NCI-H1105 treated with DMSO at 0.1 percent for 48 hours (cell line): ENCODE results near the gene ATG7.
"Not testable (repeated sequence)": the region's sequence is repeated elsewhere in the genome, so short reads cannot be mapped to it uniquely, and the experiment has no call there.

Experiments
- DNase-seq: peaks from one replicate; lab custom pipeline; 2025; lab: John Stamatoyannopoulos, UW

ATG7 gene

GRCh38 chr3:11251807-11252176 lies 20.4 kb upstream of the ATG7 start:
- no peak for DNase-seq

GRCh38 chr3:11254876-11255275 lies 17.3 kb upstream of the ATG7 start:
- no peak for DNase-seq

- not testable (repeated sequence) for DNase-seq
These were observed 16.7 kb upstream of the ATG7 start for GRCh38 chr3:11255537-11255936.

DNA sequence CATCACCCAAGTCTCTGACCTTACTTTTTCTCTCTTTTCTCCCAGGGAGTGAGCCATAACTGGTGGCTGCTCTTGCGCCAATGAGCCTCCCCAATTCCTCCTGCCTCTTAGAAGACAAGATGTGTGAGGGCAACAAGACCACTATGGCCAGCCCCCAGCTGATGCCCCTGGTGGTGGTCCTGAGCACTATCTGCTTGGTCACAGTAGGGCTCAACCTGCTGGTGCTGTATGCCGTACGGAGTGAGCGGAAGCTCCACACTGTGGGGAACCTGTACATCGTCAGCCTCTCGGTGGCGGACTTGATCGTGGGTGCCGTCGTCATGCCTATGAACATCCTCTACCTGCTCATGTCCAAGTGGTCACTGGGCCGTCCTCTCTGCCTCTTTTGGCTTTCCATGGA lies 13.2 kb upstream of the ATG7 start:
- no peak for DNase-seq

GRCh38 chr3:11260460-11260859 lies 11.7 kb upstream of the ATG7 start:
- DNase-seq = no peak

DNA sequence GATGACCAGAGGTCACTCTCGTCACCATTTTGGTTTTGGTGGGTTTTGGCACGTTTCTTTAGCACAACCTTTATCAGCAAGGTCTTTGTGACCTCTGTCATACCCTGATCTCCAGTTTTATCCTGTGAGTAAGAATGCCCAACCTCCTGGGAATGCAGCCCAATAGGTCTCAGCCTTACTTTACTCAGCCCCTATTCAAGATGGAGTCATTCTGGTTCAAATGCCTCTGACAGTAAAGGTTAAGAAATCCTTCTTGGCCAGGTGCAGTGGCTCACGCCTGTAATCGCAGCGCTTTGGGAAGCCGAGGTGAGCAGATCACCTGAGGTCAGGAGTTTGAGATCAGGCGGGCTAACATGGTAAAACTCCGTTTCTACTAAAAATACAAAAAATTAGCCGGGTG lies 3.2 kb upstream of the ATG7 start:
- DNase-seq = no peak

DNA sequence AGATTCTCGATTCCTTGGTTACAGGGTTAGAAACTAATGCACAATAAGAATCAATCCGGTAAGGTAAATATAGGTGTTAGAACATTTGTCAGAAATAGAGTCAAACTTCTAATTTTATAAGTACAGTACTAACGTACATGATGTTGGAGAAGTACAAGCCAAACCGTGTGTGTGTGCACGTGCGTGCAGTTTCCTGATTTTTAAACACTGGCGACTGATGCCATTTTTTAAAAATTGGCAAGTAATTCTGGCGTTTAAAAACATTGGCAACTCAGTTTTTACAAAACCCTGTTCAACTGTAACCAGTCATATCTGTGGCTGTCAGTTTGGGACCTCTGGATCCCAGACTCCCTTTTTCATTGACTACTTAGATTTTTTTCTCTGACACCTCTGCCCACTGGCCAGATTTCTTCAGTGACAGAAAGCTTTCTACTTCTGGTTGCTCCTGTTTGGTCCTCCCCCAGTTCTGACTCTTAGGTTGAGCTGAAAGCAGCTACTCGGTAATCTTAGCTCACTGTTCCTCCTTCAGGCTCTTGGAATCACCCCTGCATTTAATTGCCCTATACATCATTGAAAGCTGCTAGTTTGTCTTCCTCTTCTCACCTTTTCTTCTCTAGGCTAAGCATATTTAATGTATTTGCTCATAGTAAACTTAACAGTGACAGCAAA lies 843 bp downstream of the ATG7 start:
- DNase-seq = no peak

GRCh38 chr3:11273891-11274291 lies 1.7 kb downstream of the ATG7 start:
- DNase-seq = no peak

GRCh38 chr3:11274566-11275142 lies 2.5 kb downstream of the ATG7 start:
- DNase-seq = no peak

DNA sequence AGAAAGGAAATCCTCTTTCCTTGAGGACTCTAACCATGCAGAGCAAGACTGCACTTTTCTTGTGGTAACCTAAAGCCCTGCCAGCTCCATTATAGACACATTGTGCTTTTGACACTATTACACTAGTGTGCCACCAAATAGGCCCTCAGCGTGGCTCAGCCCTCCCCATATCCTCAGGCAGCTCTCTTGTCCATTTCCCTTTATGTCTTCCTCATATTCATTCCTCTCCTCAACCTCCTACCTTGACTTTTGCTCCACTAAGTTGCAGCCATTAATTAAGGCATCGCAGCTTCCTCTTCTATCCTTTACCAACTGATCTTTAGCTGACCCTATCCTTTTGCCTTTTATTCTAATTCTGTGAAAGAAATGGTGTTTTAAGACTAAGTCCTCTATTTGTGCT lies 3.7 kb downstream of the ATG7 start:
- DNase-seq = no peak

GRCh38 chr3:11276901-11277300 lies 4.7 kb downstream of the ATG7 start:
- DNase-seq = no peak

DNA sequence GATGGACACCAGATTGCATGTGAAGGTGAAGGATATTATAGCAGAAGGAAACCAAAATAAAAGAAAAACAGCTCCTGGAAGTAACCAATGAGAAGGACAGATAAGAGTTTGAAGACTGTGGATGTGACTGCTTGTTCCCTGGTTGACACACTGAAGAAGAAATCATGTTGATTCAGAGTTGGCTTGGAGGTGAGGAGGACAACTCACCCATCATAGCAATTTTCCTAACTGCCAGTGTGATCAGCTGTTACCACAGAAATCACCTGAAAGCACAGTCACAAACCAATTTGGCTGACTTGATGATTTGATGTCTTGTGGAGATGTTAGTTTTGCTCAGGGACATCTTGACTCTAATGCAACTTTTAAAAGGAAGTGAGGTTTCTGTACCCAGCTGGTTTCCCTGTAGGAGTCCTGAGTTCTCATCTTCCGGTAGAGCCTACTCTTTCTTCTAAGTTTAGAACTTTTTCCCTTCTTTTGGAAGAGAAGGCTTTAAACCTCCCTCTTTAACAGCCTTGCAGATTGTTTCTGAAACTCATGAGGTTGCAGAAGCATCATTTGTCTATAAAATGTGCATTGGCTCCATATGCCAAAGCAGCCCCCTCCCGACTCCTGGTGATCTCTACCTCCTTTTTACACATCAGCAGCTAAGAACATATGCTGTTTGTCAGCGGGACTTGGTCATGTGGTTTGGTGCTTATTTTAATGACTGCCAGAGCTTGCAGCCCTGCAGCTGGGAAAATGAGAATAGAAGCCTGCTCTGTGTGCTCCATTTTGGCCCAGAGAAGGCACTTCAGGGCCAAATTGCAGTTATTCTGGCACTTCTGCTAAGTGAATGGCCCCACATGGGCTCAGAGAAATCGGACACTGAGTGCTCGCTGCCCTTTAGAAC lies 10.3 kb downstream of the ATG7 start:
- no peak for DNase-seq

GRCh38 chr3:11283139-11283475 lies 10.9 kb downstream of the ATG7 start:
- no peak for DNase-seq

GRCh38 chr3:11284011-11284410 lies 11.8 kb downstream of the ATG7 start:
- no peak for DNase-seq

DNA sequence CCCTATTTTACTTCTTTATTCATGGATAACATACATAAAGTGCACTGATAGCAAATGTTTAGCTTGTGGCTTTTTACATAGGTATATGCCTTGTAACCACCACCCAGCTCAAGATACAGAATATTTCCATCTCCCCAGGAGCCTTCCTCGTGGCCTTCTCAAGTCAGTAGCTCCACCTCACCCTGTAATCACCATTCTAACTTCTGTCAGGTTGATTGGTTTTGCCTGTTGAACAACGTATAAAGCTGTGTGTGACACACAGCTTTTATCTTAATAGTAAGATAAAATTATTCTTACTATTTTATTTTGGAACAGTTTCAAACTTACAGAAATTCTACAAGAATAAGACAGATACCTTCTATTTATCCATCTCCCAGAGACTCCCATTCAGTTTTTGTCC lies 13.3 kb downstream of the ATG7 start:
- no peak for DNase-seq

DNA sequence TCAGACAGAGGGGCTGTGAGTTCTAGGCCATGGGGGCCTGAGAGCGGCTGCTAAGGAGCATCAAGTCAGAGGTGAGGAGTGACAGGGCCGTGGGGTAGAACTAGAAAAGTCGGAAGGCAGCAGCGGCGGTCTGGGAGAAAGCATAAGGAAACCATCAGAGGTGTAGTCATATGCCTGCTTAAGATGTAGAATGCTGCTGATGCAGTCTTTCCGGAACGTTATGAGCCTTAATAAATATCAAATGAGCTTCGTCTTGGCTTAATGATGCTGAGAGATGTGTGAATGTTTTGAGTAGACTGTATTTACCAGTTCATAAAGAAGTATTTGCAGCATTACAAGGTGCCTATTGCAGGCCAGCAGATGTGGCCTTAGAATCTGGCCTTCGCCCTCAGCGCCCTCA lies 15.2 kb downstream of the ATG7 start:
- no peak for DNase-seq

- DNase-seq = no peak
These were observed 15.9 kb downstream of the ATG7 start for GRCh38 chr3:11288021-11288491.

DNA sequence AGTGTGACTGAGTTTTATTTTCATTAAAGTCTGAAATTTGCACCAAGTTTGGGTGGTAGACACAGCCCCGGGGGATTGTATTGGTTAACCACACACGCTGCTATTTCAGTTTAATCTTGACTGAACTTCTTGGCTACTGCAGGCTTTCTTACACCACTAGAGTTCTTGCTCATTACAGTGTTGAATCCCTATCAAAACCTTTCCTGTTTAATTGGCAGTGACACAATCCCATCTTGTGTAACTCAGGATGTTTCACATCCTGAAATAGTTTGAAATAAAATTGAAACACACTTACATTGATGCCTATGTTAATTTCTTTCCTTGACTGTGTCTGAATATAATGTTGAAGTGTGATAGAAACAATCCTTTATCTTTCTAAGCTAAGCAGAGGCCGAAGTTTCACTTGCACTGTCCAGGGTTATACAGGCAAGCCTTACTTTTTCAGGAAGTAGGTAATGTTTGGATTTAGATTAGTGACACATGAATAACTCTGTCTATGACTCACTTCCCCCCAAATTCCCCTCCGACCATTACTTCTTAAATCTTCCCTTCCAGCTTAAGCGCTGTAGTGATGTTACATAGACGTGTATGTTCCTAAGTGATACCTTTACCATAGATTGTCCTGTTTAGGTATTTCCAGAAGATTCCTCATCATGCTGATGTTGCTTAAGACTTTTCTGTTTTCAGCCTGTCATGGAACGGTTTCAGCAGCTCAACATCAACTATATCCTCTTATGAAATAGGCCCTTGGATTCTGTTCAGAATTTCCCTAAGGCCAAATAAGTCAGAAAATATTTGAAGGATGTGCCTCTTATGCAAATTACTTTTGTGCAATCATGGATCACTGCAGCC lies 16.8 kb downstream of the ATG7 start:
- DNase-seq = no peak

- DNase-seq = no peak
These were observed 17.7 kb downstream of the ATG7 start for GRCh38 chr3:11289864-11290263.

GRCh38 chr3:11290743-11291680 lies 18.8 kb downstream of the ATG7 start:
- no peak for DNase-seq

GRCh38 chr3:11291808-11292207 lies 19.6 kb downstream of the ATG7 start:
- no peak for DNase-seq
